ENCODE results near the gene PRG3.
"Not testable (repeated sequence)": the region's sequence is repeated elsewhere in the genome, so short reads cannot be mapped to it uniquely, and the experiment has no call there.

Gene PRG3

GRCh38 chr11:57407941-57408475 lies 27.1 kb upstream of the PRG3 start:
- no peak for DNase-seq

GRCh38 chr11:57407010-57407920 lies 26.3 kb upstream of the PRG3 start:
- DNase-seq: no peak

- DNase-seq: peak; percentile 57
Observed at GRCh38 chr11:57406337-57406904, 25.5 kb upstream of the PRG3 start.

GRCh38 chr11:57405271-57405860 lies 24.4 kb upstream of the PRG3 start:
- no peak for DNase-seq

- no peak for DNase-seq
Observed at GRCh38 chr11:57403802-57404147, 22.8 kb upstream of the PRG3 start.

- not testable (repeated sequence) for DNase-seq
Observed at GRCh38 chr11:57403003-57403801, 22.3 kb upstream of the PRG3 start.

- no peak for DNase-seq
Observed at GRCh38 chr11:57402188-57403002, 21.4 kb upstream of the PRG3 start.

- DNase-seq: no peak
Observed at GRCh38 chr11:57399972-57400578, 19.1 kb upstream of the PRG3 start.

- no peak for DNase-seq
Observed at GRCh38 chr11:57399221-57399620, 18.3 kb upstream of the PRG3 start.

GRCh38 chr11:57397394-57397990 lies 16.5 kb upstream of the PRG3 start:
- DNase-seq: no peak

GRCh38 chr11:57396744-57397143 lies 15.8 kb upstream of the PRG3 start:
- no peak for DNase-seq

- no peak for DNase-seq
Observed at GRCh38 chr11:57395905-57396623, 15.1 kb upstream of the PRG3 start.

- DNase-seq: no peak
Observed at GRCh38 chr11:57394203-57394965, 13.4 kb upstream of the PRG3 start.

- DNase-seq: no peak
Observed at GRCh38 chr11:57392763-57393105, 11.8 kb upstream of the PRG3 start.

GRCh38 chr11:57392066-57392762 lies 11.3 kb upstream of the PRG3 start:
- DNase-seq: no peak

- no peak for DNase-seq
Observed at GRCh38 chr11:57391539-57391938, 10.6 kb upstream of the PRG3 start.

- no peak for DNase-seq
Observed at GRCh38 chr11:57391111-57391510, 10.2 kb upstream of the PRG3 start.

- no peak for DNase-seq
Observed at GRCh38 chr11:57390535-57390934, 9.6 kb upstream of the PRG3 start, which contains the start of gene PRG2. Gene PRG2, minus strand, starts transcription at chr11:57390650. Its CDS starts 706 bp downstream, at chr11:57389944.

All from activated naive CD4-positive, alpha-beta T cell treated with anti-CD3 and anti-CD28 coated beads, Interleukin-2, amount 50 U/mL, for 16 hours (primary cell).